ENCODE results near the gene GSTM2. TPM values are rescaled to one million over a fixed set of nuclear protein-coding genes. Genes with fewer than 3 reads are reported as not detected.
A peak's percentile ranks its signal among the peaks of the same experiment; 100 is the strongest.

The GSTM2 gene
- total RNA-seq = 10 to 100 TPM; 27.0 to 87.5 (median 57.2) TPM

DNA sequence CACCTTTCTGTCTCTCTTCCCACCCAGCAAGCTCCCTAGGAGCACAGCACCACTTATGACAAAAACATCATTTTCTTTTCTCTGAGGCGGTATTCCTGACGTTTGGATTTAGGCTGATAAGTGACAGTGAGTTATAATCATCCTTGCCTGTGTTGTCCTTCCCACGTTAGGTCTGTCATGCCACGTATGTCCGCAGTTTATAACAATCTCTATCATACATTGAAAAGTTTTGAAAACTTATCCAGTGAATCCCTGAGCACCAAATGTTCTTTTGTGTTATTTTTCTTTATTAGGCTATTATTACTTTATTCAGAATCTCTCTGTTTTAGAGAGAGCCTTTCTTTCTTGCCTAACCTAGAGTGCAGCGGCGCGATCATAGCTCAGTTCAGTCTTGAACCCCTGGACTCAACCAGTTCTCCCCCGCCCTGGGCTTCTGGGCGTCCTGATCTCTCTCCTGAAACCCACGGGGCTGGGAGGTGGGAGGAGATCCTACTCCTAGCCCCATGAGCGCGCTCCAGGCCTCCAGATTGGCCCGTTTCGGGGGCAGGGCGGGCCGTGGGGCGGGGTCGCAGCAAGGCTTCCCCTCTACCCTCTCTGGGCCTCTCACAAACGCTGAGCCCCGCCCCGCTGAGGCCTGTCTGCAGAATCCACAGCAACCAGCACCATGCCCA lies at the start of gene GSTM2:
GSTM2 (plus strand) TSS at position 606 of the 671 bp plus-strand sequence; CDS start at position 665, 59 bp downstream.
- H3K9me3 ChIP-seq = no peaks in the 10 kb centered on the region
- no peaks in the 10 kb centered on the region for H3K36me3 ChIP-seq
- peak; percentile 93 for DNase-seq
- 13 to 24% methylated on average over 9 to 22 of the region's 22 CpGs for WGBS, 2 donors (ENCODE audit: low coverage in 1 of 2)
- TF ChIP-seq POLR2A (IDR thresholded peaks at IDR 0.05) (no peak), EP300 (IDR thresholded peaks at IDR 0.05; ENCODE audit: low read depth) (no peak), POLR2AphosphoS5 (IDR thresholded peaks at IDR 0.05) (peak in 1 of 3 donors; percentile 59)
- TF ChIP-seq, protein P1, sequence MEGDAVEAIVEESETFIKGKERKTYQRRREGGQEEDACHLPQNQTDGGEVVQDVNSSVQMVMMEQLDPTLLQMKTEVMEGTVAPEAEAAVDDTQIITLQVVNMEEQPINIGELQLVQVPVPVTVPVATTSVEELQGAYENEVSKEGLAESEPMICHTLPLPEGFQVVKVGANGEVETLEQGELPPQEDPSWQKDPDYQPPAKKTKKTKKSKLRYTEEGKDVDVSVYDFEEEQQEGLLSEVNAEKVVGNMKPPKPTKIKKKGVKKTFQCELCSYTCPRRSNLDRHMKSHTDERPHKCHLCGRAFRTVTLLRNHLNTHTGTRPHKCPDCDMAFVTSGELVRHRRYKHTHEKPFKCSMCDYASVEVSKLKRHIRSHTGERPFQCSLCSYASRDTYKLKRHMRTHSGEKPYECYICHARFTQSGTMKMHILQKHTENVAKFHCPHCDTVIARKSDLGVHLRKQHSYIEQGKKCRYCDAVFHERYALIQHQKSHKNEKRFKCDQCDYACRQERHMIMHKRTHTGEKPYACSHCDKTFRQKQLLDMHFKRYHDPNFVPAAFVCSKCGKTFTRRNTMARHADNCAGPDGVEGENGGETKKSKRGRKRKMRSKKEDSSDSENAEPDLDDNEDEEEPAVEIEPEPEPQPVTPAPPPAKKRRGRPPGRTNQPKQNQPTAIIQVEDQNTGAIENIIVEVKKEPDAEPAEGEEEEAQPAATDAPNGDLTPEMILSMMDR (IDR thresholded peaks at IDR 0.05) = no peak
- intact Hi-C loops (cut with DNase I; ENCODE audit: low total_unique reads) = no loop called here
- H3K27me3 ChIP-seq = no peaks in the 10 kb centered on the region
- in situ Hi-C loops (cut with MboI; ENCODE audit: low pct_ligation_motif_present in 1 of 4, low pct_unique_long_range_greater_than_20kb in 1 of 4, low sequenced_read_pairs in 3 of 4) = loop anchor here in 1 of 4 donors (25.0 kb wide), 1 partner anchor 320 kb away; the partner anchor contains the start of gene AHCYL1
- H3K4me3 ChIP-seq = peak within 1 kb of the TSS; percentile 36 to 61 (median 44)
- peak within 1 kb of the TSS; percentile 35 to 78 (median 62) for H3K27ac ChIP-seq
- H3K4me1 ChIP-seq = peaks cover 0 to 14% (median 6%) of the 10 kb centered on the region in 4 donors

DNA sequence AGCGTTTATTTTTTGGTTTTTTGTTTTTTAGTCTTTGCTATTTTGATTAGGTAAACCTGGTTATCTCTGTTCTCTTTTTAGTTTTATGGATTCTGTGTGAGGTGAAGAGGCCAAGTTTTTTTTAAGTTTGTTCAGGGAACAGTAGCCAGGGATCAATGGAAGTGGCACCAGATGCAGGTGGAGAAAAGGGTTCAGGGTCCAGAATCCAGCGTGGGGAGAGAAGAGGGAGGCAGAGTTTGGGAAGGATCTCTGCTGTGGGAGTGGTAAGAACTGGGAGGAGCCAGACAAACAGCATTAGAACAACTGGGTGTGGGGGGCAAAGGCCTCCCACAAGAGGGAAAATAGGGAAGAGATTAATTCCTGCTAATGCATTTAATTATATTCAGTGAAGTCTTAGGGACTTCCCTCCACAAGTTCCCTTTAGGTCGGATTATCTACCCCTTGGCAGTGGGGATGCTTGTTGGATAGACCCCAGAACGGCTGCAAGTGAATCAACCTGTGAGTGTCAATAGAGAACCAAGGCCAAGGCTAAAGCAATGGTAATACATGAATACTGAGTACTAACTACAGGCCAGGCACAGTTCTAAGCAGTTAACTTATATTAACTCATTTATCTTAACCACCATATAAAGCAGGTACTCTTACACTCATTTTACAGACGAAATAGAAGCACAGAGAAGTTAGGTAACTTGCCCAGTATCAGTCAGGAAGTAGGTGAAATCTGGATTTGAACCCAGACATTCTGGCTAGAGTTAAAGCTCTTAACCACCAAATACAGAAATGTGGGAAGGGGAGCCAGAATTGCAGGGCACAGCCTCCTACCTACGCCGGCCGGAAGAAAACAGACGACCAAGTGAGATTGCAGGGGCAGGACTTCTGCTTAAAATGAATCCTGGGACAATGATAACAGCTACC lies 48.9 kb upstream of the GSTM2 start:
- H3K4me1 ChIP-seq = peaks cover 9 to 46% (median 27%) of the 10 kb centered on the region in 4 donors
- peak overlapping the region in 3 of 4 donors; percentile 56 to 60 (median 56) for H3K4me3 ChIP-seq
- intact Hi-C loops (cut with DNase I; ENCODE audit: low total_unique reads) = no loop called here
- DNase-seq = no peak
- no peaks in the 10 kb centered on the region for H3K36me3 ChIP-seq
- H3K27me3 ChIP-seq = no peaks in the 10 kb centered on the region
- WGBS, 2 donors (ENCODE audit: low coverage in 1 of 2) = 19 to 32% methylated on average over 7 to 9 of the region's 9 CpGs
- H3K27ac ChIP-seq = peak overlapping the region; percentile 83 to 89 (median 84)
- no peaks in the 10 kb centered on the region for H3K9me3 ChIP-seq
- TF ChIP-seq POLR2A (IDR thresholded peaks at IDR 0.05) (no peak), EP300 (IDR thresholded peaks at IDR 0.05; ENCODE audit: low read depth) (no peak), POLR2AphosphoS5 (IDR thresholded peaks at IDR 0.05) (no peak)
- TF ChIP-seq, protein P1 (IDR thresholded peaks at IDR 0.05) = no peak
- in situ Hi-C loops (cut with MboI; ENCODE audit: low pct_ligation_motif_present in 1 of 4, low pct_unique_long_range_greater_than_20kb in 1 of 4, low sequenced_read_pairs in 3 of 4) = no loop called here

DNA sequence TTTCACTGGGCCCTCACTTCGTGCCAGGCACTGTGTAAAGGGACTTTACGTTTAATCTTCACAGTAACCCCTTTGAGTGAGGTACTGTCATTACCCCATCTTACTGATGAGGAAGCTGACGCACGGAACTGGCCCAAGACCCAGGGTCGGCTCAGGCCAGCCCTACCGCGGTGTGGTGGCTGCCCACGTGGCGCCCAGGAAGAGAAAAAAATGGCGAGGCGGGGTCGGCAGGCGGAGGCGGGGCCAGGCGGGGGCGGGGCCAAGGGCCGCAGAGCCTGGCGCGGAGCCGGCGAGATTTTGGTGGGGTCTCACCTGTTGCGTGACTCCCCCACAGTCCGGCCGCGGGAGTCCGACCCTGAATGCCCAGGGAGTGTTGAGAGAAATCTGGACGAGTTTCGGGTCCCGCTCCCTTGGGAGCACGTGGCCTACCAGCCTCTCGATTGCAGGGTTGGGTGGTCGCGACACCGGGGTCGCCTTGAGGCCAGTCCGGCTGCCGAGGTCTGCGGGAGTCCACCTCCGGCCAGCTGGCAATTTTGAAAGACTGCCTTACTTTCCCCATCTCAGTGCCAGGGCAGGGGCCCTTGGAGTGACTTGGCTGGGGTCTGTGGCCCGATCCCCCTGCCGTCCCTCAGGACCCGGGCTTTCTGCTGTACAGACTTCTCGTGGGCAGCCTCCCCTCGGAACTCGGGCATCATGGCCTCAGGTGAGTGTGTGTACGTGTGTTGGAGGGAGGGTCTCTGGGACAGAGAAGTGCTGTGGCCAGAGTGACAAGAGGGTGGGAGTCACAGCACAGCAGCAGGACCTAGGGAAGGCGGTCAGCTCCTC lies 48.1 kb upstream of the GSTM2 start, which contains the start of the genes AMPD2 and GNAT2:
AMPD2 (plus strand) TSS at position 262 of the 825 bp plus-strand sequence. CDS start 1,339 bp downstream, outside the sequence.
GNAT2 (minus strand) TSS at position 41 of the 825 bp plus-strand sequence. CDS start 6,746 bp downstream, outside the sequence.
- Histone ChIP-seq H3K36me3 (no peaks in the 10 kb centered on the region), H3K4me1 (peaks cover 9 to 48% (median 30%) of the 10 kb centered on the region in 4 donors), H3K27ac (peak within 1 kb of the TSS; percentile 83 to 89 (median 84)), H3K9me3 (no peaks in the 10 kb centered on the region), H3K27me3 (no peaks in the 10 kb centered on the region), H3K4me3 (peak within 1 kb of the TSS; percentile 55 to 60 (median 56))
- in situ Hi-C loops (cut with MboI; ENCODE audit: low pct_ligation_motif_present in 1 of 4, low pct_unique_long_range_greater_than_20kb in 1 of 4, low sequenced_read_pairs in 3 of 4) (loop anchor here in 2 of 4 donors (5.0 to 10.0 kb wide), 2 partner anchors 72 to 75 kb away; partner anchors contain the start of gene GNAI3 (in 2 of the 2)), intact Hi-C loops (cut with DNase I; ENCODE audit: low total_unique reads) (no loop called here)
- DNase-seq = peak; percentile 85
- 1% methylated on average over 47 of the region's 47 CpGs; no CpG with 5 or more reads in 1 of the 2 donors for WGBS, 2 donors (ENCODE audit: low coverage in 1 of 2)
- TF ChIP-seq, protein P1 (IDR thresholded peaks at IDR 0.05) = no peak
- TF ChIP-seq POLR2AphosphoS5 (IDR thresholded peaks at IDR 0.05) (peak in 2 of 3 donors; percentile 40 to 55), POLR2A (IDR thresholded peaks at IDR 0.05) (peak; percentile 46), EP300 (IDR thresholded peaks at IDR 0.05; ENCODE audit: low read depth) (no peak)
